VCaP (cell line): Measurements from ENCODE around the gene SPART.
A peak's percentile ranks its signal among the peaks of the same experiment; 100 is the strongest.

ENCODE experiments used
- H3K27ac ChIP-seq: fragments of 450-650 bp; 2 replicates; pipeline ENCODE4 v1.5.1; 2017
- CTCF ChIP-seq: fragments of 450-650 bp; conservative IDR thresholded peaks from 2 replicates; pipeline ENCODE4 v1.5.1; 2017; ENCODE audit warnings: mild to moderate bottlenecking, moderate library complexity

Gene SPART

GRCh38 chr13:36346222-36347083 is at the start of gene SPART:
TSS of gene SPART (minus strand) at chr13:36346394. CDS start at chr13:36335830, 10,564 bp downstream.
- TF ChIP-seq CTCF, result peak; percentile 97

GRCh38 chr13:36395280-36395679 is 49.1 kb upstream of the SPART start:
- peak; percentile 79 for TF ChIP-seq CTCF
- no peak overlapping the region for H3K27ac ChIP-seq

More at GRCh38 chr13:36346222-36347083, at the start of gene SPART:
- peak within 1 kb of the TSS; percentile 61; the same call in 1 of the 2 replicates for H3K27ac ChIP-seq

- TF ChIP-seq CTCF, result no peak
- no peak overlapping the region for H3K27ac ChIP-seq
Observed at GRCh38 chr13:36385489-36385888, 39.3 kb upstream of the SPART start.

- H3K27ac ChIP-seq, result no peak overlapping the region
- TF ChIP-seq CTCF, result no peak
Observed at GRCh38 chr13:36382030-36382429, 35.8 kb upstream of the SPART start.

GRCh38 chr13:36377826-36378468 is 31.8 kb upstream of the SPART start:
- TF ChIP-seq CTCF, result no peak
- no peak overlapping the region for H3K27ac ChIP-seq

- H3K27ac ChIP-seq, result no peak overlapping the region
- no peak for TF ChIP-seq CTCF
Observed at GRCh38 chr13:36374063-36374462, 27.9 kb upstream of the SPART start.

GRCh38 chr13:36371185-36371584 is 25.0 kb upstream of the SPART start:
- TF ChIP-seq CTCF, result no peak
- H3K27ac ChIP-seq, result no peak overlapping the region
